ENCODE measurements around the gene RXFP2.

RXFP2 gene

DNA sequence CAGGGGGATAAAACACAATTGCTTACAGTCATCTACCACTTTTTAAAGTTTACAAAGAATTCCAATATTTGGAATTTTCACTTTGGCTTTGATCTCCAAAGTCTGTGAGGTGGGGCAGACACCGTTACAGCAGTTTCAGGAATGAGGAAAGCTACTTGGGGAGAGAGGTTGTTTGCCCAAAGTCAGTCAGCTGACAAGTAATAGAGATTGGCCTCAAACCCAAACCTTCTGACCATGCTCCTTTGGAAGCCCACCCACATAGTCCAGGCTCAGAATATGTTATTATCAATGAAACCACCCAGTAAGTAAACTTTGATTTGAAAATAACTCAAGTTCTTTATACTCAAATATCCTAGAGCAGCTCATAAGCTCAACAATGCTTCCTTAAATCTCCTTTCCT is 29.0 kb downstream of the RXFP2 start:
- DNase-seq, result no peak

DNA sequence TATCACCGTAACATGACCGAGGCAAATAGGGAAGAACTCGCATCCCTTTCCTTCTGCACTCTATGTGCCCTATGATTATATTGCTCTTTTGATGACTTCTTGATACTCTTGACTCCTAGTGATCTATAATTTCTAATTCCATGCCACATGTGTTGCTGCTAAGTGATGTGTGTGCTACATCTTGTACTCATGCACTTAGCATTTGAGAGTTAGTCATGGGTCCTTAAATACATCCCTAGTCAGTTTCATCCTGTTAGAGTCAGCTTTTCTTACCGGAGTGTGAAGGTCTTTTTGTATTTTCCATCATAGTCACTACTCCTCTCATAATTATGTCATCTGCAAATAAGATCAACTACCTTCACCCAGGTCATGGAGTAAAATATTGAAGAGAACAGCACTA is 30.2 kb downstream of the RXFP2 start:
- no peak for DNase-seq

DNA sequence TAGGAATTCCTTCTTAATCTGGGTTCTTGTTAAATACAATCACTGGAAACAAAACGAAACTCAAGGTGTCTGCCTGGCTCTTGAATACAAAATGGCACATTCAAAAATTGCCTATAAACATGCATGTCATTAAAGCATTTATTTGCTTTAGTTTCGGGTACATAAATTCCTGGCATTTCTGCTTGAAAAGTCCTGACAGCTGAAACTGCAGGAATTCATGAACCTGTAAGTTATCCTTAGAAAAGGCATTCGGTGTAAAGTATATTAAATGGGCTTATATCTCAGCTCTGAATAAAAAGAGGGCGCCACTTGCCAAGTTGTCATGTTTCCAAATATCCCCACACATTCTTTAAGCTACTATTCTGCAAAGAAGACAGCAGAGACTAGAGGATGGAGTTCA is 32.9 kb downstream of the RXFP2 start:
- DNase-seq, result no peak

DNA sequence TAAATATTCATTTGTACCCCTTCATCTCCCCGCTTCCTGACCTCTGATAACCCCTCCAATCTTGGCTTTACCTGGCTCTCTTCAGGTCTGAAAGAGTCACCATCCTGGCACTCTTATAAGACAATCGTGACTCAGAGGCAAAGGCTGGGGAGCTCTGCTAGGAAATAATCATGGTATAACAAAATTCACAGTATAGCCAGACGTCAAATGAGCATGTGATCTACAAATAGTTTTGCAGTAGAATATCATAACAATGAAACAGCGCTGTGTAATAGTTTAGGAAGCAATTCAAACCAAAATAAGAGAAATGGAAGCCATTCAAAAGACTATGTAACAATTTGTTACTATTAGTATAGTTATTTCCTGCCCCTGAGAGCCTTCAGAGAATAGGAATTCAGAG is 34.2 kb downstream of the RXFP2 start:
- no peak for DNase-seq

DNA sequence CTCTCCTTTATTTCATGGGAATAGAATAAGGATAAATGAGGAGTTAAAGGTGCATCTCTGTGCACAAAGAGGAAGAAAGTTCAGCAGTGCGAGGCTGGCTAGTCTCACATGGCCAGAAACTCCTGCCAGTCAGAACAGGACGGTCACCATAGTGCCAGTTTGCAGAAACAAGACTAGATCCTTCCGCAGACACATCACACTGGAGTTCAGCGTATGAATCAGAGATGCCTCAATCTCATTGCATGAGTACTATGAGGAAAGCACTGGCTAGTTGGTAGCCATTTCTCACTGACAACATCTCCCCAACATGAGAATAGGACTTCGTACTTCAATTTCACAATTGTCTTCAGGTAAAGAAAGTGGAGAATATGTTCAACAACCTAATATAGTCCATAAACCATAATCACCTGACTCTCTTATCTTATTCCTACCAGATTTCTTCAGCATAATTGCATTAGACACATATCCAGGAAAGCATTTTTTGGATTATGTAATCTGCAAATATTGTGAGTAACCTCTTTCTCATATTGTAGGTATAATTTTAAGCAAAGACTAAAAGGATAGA is 34.9 kb downstream of the RXFP2 start:
- DNase-seq, result no peak

DNA sequence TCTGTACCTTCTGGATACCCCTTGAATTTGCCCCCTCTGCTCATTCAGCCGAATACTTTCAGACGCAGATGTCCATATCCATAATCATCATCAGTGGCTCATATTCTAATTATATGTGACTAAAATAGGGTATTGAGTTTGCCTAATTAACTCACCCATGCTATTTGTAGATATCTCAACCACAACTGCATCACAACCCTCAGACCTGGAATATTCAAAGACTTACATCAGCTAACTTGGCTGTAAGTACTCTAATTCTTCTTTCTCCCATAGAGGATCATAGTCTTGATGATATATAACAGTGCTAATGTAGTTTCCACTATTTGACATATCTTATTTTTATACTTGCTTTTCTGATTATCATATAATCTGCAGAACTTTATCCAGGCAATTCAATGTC is 35.8 kb downstream of the RXFP2 start:
- no peak for DNase-seq

DNA sequence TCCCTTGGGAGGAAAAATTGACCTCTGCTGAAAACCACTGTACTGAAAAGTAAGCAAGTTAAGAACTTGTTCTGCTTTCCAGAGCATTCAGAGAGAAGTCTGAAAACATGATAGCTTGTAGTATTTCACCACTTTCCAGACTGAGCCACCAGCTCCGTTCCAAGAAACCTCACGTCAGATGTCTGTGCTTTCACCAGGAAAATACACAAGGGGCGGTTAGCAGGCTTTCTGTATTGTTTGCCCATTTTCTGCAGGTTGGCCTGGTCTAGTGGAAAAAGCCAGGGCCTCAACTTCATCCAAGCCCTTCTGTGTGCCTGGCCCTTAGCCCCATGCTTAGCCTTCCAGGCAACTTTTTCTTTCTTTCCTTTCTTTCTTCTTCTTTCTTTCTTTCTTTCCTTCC is 36.4 kb downstream of the RXFP2 start:
- DNase-seq, result no peak

DNA sequence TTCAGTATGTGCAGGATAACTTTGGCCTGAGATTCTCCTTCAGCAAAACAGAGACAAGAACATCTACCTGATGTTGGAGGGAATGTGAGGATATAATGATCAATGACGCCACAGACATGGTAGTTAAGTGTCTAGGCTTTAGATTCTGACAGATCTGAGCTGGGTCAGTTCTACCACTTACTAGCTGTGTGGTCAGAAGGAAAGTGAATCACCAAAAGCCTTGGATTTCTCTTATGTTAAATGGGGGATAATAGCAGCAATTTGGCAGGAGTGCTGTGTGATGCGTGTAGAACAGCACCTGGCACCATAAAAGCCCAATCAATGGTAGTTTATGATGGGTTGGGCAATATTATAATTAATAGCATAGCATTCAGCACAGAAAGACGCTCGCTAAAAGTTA is 41.7 kb downstream of the RXFP2 start:
- DNase-seq, result peak; percentile 64

DNA sequence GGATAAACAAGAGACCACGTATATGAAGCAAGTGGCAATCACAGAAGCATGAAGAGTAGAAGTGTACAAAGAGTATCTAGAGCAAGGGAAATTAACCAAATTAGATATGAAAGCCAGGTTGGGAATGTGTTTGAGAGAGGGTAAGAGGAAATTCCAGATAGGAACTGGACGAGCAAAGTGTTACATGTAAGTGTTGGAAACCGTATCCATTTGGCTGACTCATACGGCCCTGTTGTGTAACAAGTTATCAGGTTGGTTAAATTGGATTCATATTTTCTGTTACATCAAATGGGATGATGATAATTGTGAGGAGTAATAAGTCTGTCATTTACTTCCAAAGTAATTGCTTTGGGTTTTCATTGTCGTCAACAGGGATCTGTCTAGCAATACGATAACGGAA is 46.7 kb downstream of the RXFP2 start:
- no peak for DNase-seq

DNA sequence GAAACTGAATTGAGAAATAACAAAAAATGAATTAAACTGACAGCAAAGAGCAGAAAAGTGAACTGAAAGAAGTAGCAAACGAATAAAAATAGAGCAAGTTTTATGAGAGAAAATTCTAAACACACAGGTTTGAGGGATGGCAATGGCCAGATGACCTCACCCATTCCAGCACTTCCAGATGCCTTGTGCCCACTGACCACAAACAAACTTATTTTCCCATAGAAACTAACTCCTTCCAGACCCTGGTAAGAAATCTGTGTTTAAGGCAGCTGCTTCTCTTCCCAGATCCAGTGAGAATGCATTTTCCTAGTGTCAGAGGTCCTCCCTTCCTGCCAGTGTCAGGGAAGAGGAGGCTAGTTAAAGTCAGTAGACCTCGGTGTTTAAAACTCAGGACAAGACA is 51.7 kb downstream of the RXFP2 start:
- DNase-seq, result no peak

DNA sequence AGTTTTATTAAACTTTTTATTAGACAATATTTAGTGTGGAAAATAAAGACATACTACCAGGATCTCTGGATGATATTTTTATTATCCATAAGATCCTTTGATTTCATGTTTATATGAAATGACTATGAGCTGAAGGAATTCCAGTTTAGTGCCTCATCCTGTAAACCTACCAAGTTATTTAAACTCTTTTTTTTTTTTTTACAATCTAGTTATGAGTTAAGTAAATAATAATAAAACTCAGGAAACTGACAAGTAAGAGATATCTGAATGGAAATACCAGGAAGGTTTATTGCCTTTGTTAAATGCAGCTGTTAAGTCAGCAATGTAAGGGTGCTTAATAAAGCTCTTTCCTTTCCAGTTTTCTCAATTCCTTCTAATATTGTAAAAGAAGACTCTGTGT is 53.9 kb downstream of the RXFP2 start:
- no peak for DNase-seq

DNA sequence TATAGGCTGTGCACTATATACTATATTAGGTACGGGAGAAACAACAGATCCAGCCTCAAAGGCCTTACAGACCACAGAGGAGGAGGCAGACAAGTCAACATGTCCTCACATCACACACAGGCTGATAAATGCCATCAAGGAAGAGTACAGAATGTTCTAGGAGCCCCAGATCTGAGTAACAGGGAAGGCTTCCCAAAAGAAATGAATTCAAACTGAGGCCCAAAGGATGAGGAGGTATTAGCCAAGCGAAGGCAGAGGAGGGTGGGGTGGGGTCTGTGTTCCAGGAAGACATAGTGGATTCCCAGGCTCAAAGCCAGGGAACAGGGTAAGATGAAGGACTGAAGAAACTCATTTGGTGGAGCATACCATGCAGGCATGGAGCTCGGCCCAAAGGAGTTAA is 55.1 kb downstream of the RXFP2 start:
- DNase-seq, result no peak

DNA sequence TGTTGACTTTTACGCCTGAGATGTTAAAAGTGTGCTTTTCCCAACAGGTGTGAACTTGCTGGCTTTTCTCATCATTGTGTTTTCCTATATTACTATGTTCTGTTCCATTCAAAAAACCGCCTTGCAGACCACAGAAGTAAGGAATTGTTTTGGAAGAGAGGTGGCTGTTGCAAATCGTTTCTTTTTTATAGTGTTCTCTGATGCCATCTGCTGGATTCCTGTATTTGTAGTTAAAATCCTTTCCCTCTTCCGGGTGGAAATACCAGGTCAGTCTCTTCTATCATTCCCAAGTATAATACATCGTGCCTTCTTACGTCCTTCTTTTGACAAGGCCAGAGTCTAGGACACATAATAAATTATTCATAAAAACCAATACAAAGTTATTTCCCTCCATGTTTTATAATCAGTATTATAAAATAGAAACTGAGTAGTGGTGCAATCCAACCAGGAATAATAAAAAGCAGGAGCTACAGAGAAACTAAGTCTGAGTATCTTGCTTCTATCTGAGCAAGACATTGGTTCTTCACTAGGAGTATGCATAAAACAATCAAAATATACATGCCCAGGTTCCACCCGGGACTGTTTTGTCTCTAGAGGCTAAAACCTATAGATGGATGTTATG is 57.9 kb downstream of the RXFP2 start:
- DNase-seq, result peak; percentile 13

DNA sequence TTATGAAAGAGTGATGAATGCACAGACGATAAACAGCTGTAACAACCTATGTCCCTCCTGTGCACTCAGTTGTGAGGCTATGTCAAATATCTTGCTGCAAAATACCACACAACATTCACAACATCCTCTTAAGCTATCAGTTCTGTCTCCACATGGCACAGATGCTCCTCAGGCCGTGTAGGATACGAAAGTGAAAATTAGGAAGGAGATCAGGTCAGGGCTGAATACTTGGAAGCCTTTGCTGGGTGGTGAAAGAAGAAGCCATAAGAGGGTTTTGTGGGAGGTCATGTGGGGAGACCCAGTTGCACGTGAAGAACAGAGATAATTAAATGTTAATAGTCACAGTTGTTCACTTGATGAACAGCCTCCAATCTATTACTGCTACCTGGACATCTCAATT is 58.9 kb downstream of the RXFP2 start:
- DNase-seq, result no peak

DNA sequence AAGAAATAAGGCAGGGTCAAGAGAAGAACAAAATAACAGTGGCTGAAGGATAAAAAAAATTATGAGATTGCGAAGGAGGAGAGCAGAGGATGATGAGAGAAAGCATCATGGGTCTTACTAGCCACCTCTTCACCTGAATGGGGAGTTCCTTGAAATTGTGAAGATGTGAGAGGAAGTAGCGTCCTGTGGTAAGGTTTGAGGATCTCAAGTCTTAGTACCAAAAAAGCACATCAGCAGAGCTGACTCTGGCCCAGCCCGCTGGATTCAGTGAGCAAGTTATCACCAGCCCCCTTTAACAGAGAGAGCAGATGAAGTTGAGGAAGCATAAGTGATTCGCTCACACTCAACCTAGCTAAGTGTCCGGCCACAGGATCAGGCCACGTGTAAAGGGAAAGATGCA is 61.8 kb downstream of the RXFP2 start:
- no peak for DNase-seq

DNA sequence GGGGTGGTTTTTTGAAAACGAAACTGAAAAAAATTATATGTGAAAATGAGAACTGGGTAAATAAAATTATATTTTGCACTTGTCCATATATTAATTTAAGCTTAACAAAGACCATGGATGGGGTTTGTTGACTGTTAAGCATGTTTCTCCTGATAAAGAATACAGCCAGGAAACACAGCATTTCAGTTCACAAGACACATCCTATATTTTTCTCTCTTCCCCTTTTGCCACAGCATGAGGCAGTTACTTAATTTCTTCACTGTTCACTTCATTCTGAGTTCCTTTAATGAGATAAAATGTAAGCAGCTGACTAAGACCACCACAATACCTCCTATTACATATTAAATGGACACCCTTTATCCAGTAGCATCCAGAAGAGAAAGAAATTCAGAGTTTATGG is 64.0 kb downstream of the RXFP2 start:
- DNase-seq, result no peak

DNA sequence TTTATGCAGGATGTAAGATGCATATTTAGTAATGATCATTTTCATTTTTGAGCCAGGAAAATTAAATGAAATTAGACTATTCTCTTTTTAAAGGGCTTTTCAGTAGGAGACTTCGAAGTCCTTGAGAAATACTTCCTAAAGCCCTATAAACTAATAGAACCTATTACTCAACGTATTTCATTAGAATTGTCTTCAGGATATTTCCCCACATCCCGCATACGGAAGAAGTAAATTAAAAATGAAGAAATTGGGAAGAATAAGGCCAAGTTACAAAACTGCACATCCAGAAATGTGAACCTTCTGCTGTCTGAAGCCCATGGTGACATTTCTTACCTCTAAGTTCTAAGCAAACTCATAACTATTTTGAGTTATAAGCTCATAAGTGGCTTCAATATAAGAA is 66.5 kb downstream of the RXFP2 start:
- no peak for DNase-seq

DNA sequence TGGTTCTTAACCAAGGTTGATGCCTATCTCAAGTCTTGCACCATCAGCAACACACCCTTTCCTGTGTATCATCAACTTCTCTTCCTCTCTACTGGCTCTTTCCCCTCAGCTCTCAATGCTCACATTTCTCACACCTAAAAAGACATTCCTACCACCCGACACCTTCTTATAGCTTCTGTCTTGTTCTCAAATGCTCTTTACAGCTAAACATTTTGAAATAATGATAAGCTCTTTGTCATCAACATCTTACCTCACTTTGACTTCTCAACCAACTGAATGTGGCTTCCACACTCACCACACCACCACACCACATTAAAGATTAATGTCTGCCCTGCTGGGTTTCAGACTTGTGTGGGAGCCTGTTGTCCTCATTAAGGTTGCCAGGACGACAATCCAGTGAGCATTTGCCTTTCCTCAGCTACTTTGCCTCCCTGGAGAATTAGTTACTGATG is 67.8 kb downstream of the RXFP2 start:
- no peak for DNase-seq

DNA sequence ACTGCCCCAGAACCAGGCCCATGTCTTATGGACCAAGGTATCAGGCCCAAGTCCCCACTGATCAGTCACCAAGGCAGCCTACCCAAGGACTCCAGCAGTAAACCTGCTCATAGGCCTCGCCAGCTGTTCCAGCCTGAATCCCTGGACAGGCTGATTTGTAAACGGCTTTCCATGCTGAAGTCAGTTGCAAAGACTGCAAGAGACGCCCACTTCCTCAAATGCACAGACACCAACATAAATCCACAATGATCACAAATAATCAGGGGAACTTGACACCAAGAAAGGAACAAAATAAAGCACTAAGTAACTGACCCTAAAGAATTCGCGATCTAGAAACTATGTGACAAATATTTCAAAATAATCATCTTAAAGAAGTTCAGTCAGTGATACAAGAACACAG is 75.2 kb downstream of the RXFP2 start:
- DNase-seq, result no peak

DNA sequence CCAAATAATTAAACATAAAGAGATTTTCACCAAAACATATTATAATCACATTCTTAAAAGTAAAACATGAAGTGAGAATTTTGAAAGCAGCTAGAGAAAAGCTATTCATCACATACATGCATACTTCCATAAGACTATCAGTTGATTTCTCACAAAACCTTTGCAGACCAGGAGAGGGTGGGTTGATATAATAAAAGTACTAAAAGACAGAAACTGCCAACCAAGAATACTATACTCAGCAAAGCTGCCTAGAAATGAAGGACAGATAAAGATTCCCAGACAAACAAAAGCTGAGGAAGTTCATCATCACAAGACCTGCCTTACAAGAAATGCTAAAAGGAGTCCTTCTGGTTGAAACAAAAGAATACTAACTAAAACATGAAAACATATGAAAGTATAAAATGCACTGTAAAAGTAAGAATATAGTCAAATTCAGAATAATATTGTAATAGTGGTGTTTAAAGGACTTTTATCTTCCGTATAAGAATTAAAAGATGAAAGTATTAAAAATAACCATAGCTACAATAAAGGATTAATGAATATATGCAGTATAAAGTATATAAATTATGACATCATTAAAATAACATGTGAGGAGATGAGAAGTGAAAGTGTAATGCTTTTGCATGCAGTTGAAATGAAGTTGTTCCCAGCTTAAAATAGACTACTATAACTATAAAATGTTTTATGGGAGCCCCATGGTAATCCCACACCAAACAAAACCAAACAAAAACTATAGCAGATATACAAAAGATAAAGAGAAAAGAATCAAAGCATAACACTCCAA is 76.2 kb downstream of the RXFP2 start:
- DNase-seq, result no peak

DNA sequence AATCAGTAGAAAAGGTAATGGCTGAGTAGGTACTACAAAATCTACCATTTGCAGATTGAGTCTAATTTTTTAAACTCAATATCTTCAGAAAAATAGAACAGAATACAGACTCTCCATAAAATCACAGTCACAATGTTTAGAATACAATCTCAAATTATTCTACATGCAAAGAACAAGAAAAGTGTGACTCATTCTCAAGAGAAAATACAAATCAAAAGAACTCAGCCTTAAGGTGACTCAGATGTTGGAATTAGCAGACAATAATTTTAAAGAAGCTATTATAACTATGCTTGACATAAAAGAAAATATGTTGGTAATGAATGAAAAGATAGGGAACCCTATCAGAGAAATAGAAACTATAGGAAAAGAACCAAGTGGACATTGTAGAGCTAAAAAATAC is 78.9 kb downstream of the RXFP2 start:
- no peak for DNase-seq

DNA sequence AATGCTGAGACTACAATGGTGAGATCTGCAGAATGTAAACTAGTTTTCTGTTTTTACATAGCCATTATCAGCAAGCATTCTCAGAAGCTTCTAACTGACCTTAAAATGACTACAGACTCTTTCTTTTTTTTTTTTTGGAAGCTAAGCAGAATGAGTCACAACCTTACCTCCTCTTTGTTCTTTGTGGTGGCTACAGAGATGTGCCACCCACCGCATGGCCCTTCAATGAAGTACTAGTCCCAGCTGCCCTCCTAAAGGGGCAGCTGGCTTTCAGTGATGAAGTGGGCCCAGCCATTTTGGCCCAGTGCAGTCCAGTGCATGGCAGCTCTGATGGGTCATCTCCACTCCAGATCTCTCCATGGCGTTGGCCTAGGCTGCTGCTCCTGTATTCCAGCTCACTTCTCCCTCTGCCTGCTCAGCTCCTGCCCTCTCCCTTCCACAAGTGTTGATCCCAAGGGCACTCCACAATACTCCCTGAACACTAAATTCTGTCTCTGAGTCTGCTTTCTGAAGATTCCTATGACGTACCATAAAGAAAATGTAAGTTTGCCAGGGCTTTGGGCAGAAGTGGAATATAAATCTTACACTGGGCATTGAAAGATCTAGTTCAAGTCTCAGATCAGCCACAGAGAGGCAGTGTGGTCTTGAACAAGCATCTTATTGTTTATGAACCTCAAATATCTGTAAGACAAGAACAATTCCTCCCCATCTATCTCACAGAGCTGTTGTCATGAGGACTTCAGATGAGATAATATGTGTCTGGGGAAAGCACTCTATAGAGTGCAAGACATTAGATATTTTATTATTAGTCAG is 85.6 kb downstream of the RXFP2 start:
- no peak for DNase-seq

DNA sequence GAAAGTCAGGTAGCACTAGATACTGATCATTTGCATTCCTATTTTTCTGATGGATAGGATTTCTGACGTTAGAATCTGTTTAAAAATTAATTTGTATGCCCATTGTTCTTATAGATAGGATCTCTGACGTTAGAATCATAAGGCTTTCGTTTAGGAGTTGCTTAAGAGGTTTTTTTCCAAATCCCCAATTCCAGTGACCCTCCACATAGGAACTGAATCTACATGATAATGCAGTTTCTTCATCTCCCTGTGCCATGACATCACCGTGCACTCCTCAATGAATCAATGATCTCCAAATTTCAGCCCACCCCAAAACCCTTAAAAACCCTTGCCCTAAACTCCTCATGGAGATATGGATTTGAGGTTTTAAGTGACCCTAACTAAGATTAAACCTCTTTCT is 87.2 kb downstream of the RXFP2 start:
- DNase-seq, result no peak

DNA sequence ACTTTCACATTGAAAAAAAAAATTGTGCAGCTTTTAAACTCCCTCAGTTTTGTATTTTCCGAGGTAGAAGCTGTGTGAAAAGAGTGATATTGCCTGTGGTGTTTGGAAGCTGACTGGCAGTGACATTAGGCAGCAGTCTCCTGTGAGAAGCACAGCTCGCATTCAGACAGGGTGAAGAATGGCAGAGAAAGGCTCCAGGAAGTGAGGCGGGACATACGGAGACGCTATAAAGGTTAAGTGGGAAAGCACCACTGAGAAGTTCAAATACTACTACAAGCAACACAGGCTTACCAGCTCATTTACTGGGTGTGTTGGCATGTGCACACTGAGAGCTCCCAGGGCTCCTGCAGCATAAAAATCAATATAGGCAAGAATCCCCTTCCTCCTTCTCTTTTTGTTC is 88.4 kb downstream of the RXFP2 start:
- no peak for DNase-seq

Measured in NCI-H1105 treated with DMSO at 0.1 percent for 48 hours (cell line).